ENCODE results near the gene MPG. TPM values are rescaled to one million over a fixed set of nuclear protein-coding genes. Genes with fewer than 3 reads are reported as not detected.

The MPG gene
- total RNA-seq, 4 donors from 2014 or later = 70.2 to 120 (median 106) TPM

GRCh38 chr16:84718-85406 lies 6.8 kb downstream of the MPG start:
- H3K9me3 ChIP-seq = no peaks in the 10 kb centered on the region
- peak overlapping the region; percentile 34 to 71 (median 64) for H3K27ac ChIP-seq (replicated peaks in 1 of 4)
- H3K4me3 ChIP-seq = no peak overlapping the region
- peaks cover 23 to 84% (median 75%) of the 10 kb centered on the region in 4 donors for H3K36me3 ChIP-seq
- DNase-seq (ENCODE audit: extremely low spot score) = no peak
- peaks cover 27 to 38% (median 33%) of the 10 kb centered on the region in 4 donors for H3K4me1 ChIP-seq
- no peak for TF ChIP-seq EP300 (IDR thresholded peaks at IDR 0.05)
- no peak for TF ChIP-seq POLR2A (IDR thresholded peaks at IDR 0.05; ENCODE audit: low read depth)
- no peak for TF ChIP-seq CTCF (IDR thresholded peaks at IDR 0.05)
- TF ChIP-seq POLR2AphosphoS5 (IDR thresholded peaks at IDR 0.05) = peak; percentile 58 to 65
- no peaks in the 10 kb centered on the region for H3K27me3 ChIP-seq
- intact Hi-C loops (cut with DNase I) = no loop called here
- 25% methylated on average over 2 of the region's 7 CpGs for WGBS

GRCh38 chr16:85407-85782 lies 7.4 kb downstream of the MPG start:
- 76% methylated on average over 17 of the region's 18 CpGs for WGBS
- peak overlapping the region; percentile 34 to 71 (median 64) for H3K27ac ChIP-seq (replicated peaks in 1 of 4)
- TF ChIP-seq POLR2AphosphoS5 (IDR thresholded peaks at IDR 0.05) (no peak), CTCF (IDR thresholded peaks at IDR 0.05) (no peak), POLR2A (IDR thresholded peaks at IDR 0.05; ENCODE audit: low read depth) (no peak), EP300 (IDR thresholded peaks at IDR 0.05) (no peak)

DNA sequence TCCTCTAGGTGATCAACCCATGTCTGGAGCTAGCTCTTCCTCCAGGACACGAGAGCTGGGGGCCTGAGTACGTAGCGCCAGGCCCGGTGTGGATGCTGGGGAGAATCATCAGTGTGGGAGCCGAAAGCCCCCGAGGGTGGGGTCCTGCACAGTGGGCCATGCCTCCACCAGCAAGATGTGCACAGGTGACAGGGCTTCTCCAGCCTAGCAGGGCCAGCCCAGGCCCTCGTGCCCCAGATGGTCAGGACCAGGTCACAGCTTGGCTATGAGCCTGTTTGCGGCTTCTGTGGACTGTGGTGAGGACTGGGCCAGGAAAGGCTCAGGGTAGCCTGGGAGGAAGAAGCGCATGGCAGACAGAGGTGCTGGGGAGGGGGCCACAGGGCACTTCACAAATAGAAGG lies 7.8 kb downstream of the MPG start:
- intact Hi-C loops (cut with DNase I) = no loop called here
- TF ChIP-seq CTCF (IDR thresholded peaks at IDR 0.05) = no peak
- TF ChIP-seq EP300 (IDR thresholded peaks at IDR 0.05) = no peak
- no peak for TF ChIP-seq POLR2AphosphoS5 (IDR thresholded peaks at IDR 0.05)
- no peak for TF ChIP-seq POLR2A (IDR thresholded peaks at IDR 0.05; ENCODE audit: low read depth)
- Histone ChIP-seq H3K9me3 (no peaks in the 10 kb centered on the region), H3K4me1 (peaks cover 26 to 36% (median 30%) of the 10 kb centered on the region in 4 donors), H3K27ac (replicated peaks in 1 of 4) (peak overlapping the region in 2 of 4 donors; percentile 68 to 71), H3K27me3 (no peaks in the 10 kb centered on the region), H3K36me3 (peaks cover 27 to 85% (median 74%) of the 10 kb centered on the region in 4 donors), H3K4me3 (no peak overlapping the region)
- WGBS = 89% methylated on average over 9 of the region's 9 CpGs
- DNase-seq (ENCODE audit: extremely low spot score) = no peak

More at GRCh38 chr16:85407-85782, 7.4 kb downstream of the MPG start:
- Histone ChIP-seq H3K9me3 (no peaks in the 10 kb centered on the region), H3K27me3 (no peaks in the 10 kb centered on the region), H3K4me3 (no peak overlapping the region), H3K36me3 (peaks cover 27 to 84% (median 76%) of the 10 kb centered on the region in 4 donors), H3K4me1 (peaks cover 26 to 36% (median 30%) of the 10 kb centered on the region in 4 donors)
- no peak for DNase-seq (ENCODE audit: extremely low spot score)
- intact Hi-C loops (cut with DNase I) = no loop called here

GRCh38 chr16:86483-86952 lies 8.5 kb downstream of the MPG start:
- Histone ChIP-seq H3K4me1 (peaks cover 30 to 40% (median 35%) of the 10 kb centered on the region in 4 donors), H3K27me3 (no peaks in the 10 kb centered on the region), H3K9me3 (no peaks in the 10 kb centered on the region), H3K27ac (replicated peaks in 1 of 4) (peak overlapping the region in 1 of 4 donors; percentile 71), H3K4me3 (no peak overlapping the region), H3K36me3 (peaks cover 27 to 79% (median 69%) of the 10 kb centered on the region in 4 donors)
- DNase-seq (ENCODE audit: extremely low spot score) = no peak
- WGBS = 89% methylated on average over 16 of the region's 23 CpGs
- TF ChIP-seq CTCF (IDR thresholded peaks at IDR 0.05) (no peak), POLR2AphosphoS5 (IDR thresholded peaks at IDR 0.05) (no peak), EP300 (IDR thresholded peaks at IDR 0.05) (no peak), POLR2A (IDR thresholded peaks at IDR 0.05; ENCODE audit: low read depth) (no peak)
- intact Hi-C loops (cut with DNase I) = no loop called here

Data from esophagus muscularis mucosa (tissue), 4 donors.